HG02973 (cell line): Measurements from ENCODE around the gene FXYD7.
"Not testable (repeated sequence)": the region's sequence is repeated elsewhere in the genome, so short reads cannot be mapped to it uniquely, and the experiment has no call there.

Experiments used
- ATAC-seq: cut with Tn5 transposase; IDR thresholded peaks from one replicate; pipeline ENCODE4 v1.9.1; 2021; ENCODE audit warnings: moderate library complexity; ENCODE audit not compliant: unreplicated experiment

Gene FXYD7

DNA sequence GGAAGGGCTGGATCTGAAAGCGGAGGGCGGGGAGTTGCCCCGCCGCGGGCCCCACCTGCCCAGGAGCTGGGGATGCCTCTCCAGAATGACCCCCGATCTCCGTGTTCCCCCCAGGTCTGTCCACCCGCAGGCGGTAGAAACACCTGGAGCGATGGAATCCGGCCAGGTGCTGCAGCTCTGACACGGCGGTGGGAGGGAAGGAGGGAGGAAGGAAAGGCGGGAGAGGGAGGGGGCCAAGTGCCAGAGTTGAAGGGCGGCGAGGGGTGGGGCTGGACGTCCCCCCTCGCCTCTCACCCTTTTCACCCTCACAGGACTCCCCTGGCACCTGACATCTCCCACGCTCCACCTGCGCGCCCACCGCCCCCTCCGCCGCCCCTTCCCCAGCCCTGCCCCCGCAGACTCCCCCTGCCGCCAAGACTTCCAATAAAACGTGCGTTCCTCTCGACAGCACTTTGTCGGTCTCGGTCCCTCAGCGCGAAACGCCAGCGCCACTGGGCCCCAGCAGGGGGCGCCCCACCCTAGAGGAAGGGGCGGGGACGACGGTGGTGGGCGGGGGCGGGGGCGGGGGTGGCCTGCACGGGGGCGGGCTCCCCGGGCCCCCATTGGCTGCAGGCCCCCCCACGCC, 337 bp upstream of the FXYD7 start:
- no peak for ATAC-seq

GRCh38 chr19:35143818-35144217, 763 bp downstream of the FXYD7 start:
- no peak for ATAC-seq

GRCh38 chr19:35144259-35144599, 1.2 kb downstream of the FXYD7 start:
- ATAC-seq: no peak

GRCh38 chr19:35144600-35145436, 1.8 kb downstream of the FXYD7 start:
- no peak for ATAC-seq

GRCh38 chr19:35146746-35147459, 3.8 kb downstream of the FXYD7 start:
- no peak for ATAC-seq

- ATAC-seq: no peak
Observed at GRCh38 chr19:35149463-35149862, 6.4 kb downstream of the FXYD7 start.

DNA sequence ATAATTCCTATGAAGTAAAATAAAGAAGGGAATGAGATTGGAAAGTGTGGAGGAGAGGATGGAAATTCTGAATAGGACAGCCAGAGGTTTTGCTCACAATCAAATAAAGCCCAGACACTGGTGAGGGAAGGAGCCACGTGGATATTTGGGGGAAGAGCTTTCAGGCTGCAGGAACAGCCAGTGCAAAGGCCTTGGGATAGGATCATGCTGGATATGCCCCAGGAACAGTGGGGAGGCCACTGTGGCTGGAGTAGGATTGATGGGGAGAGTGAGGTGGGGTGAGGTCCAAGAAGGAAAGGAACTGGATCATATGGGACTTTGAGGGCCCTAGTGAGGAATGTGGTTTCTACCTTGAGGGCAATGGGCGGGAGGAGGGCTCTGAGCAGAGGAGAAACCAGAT, 7.4 kb downstream of the FXYD7 start:
- ATAC-seq: no peak

DNA sequence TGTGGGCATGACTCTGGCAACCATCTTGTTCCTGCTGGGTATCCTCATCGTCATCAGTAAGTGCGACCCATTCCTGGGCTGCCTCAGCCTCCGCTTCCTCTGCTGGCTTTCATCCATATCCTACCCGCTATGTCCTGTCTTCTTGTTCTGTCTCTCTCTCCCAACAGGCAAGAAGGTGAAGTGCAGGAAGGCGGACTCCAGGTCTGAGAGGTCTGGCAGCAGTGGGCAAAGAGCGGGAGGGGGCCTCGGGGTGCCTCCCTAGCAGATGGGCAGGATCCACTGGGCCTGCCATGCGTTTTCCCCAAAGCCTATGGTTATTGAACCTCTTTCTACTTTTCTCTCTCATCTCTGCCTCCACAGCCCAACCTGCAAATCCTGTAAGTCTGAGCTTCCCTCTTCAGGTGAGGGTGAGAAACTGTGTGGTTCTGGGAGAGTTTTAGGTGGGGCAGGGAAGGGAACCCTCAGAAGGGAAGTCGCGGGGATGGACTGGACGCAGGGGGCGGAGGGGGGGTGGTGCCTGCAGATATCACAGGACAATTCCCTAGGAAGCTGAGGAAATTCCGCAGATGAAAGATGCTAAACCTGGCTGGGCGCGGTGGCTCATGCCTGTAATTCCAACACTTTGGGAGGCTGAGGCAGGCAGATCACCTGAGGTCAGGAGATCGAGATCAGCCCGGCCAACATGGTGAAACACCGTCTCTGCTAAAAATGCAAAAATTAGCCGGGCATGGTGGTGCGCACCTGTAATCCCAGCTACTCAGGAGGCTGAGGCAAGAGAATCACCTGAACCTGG, 8.4 kb downstream of the FXYD7 start:
- no peak for ATAC-seq

- ATAC-seq: not testable (repeated sequence)
Observed at GRCh38 chr19:35153129-35153522, 10.1 kb downstream of the FXYD7 start.

DNA sequence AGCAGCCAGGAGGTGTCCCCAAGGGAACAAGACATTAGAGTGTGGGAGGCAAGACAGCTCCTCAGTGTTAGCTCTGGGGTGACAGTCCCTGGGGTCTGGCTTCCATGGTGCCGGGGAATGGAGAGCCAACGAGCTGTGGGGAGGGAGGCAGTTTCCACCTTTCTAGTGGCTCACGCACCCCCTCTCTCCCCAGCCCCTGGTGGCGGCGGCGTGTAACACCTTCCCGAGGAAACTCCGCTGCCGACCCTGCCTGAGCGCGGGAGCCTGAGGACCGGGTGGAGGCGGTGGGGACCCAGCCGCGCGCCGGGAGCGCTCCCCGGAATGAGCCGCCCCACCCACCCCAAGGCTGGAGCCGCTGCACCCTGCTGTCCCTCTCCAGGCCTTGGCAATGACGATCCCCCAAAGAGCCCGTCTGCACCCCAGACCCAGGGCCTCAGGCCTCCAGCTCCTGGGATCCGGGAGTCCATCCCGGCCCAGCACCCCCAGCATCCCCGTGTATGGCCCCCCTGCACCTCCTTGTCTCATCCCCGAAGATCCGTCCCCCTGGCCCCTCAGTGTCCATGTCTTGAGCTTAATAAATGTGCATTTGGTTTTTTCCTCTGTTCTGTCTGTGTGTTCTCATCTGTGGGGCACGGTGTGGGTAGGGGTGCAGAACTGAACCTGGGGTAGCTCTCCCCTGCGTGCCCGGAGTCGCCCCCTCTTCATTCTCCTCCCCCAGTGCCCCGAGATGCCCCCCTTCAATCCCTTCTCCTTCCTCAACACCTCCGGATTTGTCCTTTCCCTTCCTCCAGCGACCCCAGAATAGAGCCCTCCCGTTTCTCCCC, 10.9 kb downstream of the FXYD7 start:
- no peak for ATAC-seq

- no peak for ATAC-seq
Observed at GRCh38 chr19:35154525-35155406, 11.7 kb downstream of the FXYD7 start, which contains the start of gene FXYD5. FXYD5 (plus strand) TSS chr19:35154735; CDS start chr19:35155551, 816 bp downstream.

DNA sequence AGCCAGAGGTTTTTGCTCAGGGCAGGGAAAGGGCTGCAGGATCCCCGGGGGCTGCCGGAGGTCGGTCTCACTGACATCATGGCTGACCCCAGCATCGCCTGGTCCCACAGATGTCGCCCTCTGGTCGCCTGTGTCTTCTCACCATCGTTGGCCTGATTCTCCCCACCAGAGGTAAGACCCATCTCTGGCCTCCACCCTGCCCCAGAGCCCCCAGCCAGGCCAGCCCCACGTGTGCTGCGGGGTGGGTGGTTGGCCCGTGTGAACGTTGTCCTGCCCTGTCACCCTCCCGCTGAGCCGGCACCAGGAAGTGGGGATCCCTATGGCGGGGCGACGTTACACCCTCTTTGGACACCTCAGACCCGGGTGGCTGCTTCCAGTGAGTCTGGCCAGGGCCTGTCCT, 12.4 kb downstream of the FXYD7 start:
- ATAC-seq: no peak

DNA sequence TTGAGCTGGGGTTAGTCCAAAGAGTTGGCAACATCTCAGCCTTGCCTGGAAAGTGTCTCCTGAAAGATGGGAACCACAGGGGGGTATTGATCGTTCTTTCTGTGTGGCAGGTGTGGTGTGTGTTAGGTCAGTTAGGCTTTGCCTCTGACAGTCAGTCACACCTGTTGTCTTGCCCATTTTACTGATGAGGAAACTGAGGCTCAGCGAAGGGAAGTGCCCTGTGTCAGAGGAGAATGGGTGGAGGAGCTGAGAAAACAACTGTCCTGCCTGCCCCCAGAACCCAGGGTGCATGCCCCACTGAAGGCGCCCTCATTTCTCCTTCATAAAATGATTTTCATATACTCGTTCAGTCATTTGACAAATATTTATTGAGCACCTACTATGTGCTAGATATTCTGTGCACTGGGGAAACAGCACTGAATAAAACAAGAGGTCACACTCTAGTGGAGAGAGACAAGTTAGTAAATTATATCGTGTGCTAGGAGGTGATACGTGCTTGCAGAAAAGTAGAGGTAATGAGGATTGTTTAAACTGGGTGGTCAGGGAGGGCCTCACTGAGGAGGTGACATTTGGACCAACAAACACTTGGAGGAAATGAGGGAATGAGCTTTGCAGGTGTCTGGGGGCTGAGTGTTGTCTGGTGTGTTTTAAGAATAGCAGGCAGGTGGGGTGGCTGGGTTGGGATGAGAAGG, 13.1 kb downstream of the FXYD7 start:
- no peak for ATAC-seq

DNA sequence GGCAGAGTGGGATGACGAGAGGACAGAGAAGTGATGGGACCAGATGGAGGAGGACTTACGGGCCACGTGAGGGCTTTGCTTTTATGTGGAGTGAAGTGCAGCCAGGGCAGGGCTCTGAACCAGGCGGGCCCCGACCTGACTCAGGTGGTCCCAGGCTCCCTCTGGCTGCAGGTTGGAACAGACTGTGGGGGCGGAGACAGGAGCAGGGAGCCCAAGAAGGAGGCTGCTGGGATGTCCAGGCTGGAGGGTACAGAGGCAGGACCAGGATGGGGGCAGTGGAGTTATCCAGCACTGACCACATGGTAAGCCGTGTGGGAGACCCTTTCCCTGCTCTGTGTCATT, 13.6 kb downstream of the FXYD7 start:
- ATAC-seq: no peak

DNA sequence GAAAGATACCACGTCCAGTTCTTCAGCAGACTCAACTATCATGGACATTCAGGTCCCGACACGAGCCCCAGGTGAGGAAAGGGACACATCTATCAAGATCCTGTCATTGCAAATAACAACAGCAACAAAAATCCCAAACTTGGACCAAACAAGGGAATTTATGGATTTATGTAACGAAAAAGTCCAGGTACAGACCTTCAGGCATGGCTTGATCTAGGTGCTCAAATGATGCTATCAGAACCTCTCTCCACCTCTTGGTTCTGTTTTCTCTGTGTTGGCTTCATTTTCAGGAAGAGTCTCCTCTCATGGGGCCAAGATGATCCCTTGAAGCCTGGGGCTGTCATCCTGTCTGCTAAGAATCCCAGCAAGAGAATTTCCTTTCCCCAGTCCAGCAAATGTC, 14.4 kb downstream of the FXYD7 start:
- no peak for ATAC-seq

- no peak for ATAC-seq
Observed at GRCh38 chr19:35159606-35160005, 16.6 kb downstream of the FXYD7 start.

DNA sequence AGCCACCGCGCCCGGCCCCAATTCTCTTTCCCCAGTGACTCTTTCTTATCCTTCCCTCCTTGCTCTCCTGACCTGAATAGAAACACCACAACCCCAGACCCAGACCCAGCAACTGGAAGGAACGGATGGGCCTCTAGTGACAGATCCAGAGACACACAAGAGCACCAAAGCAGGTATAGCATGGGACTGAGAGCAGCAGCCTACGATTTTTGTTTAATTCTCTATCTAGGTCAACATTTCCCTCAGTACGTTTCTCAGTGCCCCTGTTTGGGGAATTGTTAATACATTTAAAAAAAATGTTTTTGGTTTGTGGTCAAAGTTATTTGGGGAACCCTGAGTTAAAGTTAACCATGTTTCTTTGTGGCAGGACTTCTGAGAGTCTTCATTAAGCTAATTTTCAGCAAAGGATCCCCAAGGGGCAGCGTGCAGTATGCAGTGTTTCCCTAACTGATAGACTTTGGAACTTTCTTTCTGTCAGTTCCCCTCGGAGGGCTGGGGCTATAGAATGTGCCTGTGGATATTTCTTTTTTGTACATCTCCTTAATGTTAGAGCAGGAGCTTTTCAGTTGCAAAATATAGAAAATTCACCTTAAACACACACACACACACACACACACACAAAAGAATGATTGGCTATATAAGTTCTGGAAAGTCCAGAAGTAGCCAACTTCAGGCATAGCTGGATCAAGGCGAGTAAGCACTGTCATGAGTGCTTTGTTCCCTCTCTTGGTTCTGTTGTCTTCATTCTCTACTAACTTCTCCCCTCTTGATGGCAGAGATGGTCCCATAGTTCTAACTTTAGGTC, 17.8 kb downstream of the FXYD7 start:
- no peak for ATAC-seq

DNA sequence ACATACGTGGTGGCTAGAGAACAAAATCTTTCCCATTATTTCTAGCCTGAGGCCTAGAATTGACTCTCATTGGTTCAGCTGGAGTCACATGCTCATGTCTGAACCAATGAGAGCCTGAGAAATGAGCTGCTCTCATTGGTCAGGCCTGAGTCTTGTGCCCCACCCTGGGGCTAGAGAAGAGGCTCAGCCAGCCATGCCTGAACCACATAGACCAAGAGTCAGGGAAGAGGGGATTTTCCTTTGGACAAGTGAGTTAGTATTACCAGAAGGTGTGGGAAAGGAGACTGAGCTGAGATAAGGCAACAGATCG, 18.3 kb downstream of the FXYD7 start:
- ATAC-seq: no peak
